Lower leg skin (tissue), 3 donors: ENCODE measurements around the gene MAGI2.

ENCODE experiments used
- POLR2A ChIP-seq, 2 donors: fragments of 450-650 bp; IDR thresholded peaks; one replicate each; pipeline ENCODE4 v1.6.1; 2016 to 2017; ENCODE audit warnings: antibody characterized with exemption in 2 of 2, mild to moderate bottlenecking in 1 of 2, moderate library complexity in 1 of 2
- TF ChIP-seq, protein P1 (sequence below), 3 donors: fragments of 450-650 bp; IDR thresholded peaks; one replicate each; pipeline ENCODE4 v1.5.1; 2016; ENCODE audit warnings: antibody characterized with exemption in 3 of 3, mild to moderate bottlenecking in 3 of 3, moderate library complexity in 2 of 3

DNA sequence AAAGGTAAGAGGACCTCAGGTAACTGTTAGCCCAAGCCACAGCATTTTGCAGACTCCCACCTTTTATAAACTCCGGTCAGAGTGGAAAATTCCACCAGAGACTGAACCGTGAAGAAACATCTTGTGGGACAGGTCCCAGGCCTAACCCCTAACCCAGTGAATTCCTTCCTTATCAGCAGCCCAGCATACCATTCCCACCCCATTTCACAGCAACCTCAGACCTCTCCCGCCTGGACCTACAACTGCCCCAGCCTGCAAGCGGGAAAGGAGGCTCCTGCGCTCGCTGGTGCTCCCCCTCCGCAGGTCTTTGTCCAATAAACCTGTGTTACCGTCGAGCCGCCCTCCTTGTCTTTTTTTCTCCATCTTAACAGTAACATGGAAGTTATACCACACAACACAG, 736.6 kb downstream of the MAGI2 start:
- no peak for TF ChIP-seq POLR2A (IDR thresholded peaks at IDR 0.05)
- TF ChIP-seq, protein P1, sequence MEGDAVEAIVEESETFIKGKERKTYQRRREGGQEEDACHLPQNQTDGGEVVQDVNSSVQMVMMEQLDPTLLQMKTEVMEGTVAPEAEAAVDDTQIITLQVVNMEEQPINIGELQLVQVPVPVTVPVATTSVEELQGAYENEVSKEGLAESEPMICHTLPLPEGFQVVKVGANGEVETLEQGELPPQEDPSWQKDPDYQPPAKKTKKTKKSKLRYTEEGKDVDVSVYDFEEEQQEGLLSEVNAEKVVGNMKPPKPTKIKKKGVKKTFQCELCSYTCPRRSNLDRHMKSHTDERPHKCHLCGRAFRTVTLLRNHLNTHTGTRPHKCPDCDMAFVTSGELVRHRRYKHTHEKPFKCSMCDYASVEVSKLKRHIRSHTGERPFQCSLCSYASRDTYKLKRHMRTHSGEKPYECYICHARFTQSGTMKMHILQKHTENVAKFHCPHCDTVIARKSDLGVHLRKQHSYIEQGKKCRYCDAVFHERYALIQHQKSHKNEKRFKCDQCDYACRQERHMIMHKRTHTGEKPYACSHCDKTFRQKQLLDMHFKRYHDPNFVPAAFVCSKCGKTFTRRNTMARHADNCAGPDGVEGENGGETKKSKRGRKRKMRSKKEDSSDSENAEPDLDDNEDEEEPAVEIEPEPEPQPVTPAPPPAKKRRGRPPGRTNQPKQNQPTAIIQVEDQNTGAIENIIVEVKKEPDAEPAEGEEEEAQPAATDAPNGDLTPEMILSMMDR (IDR thresholded peaks at IDR 0.05) = no peak
